Stimulated activated CD4-positive, alpha-beta T cell treated with anti-CD3 and anti-CD28 coated beads, Interleukin-2, amount 100 ng/mL, for 4 hours (primary cell): ENCODE results near the gene LIMK2.
"Not testable (repeated sequence)": the region's sequence is repeated elsewhere in the genome, so short reads cannot be mapped to it uniquely, and the experiment has no call there.

Source experiments
- DNase-seq: peaks from one replicate; pipeline ENCODE4 v3.0.0-alpha.2; 2020; ENCODE audit warnings: low read depth

LIMK2 gene

DNA sequence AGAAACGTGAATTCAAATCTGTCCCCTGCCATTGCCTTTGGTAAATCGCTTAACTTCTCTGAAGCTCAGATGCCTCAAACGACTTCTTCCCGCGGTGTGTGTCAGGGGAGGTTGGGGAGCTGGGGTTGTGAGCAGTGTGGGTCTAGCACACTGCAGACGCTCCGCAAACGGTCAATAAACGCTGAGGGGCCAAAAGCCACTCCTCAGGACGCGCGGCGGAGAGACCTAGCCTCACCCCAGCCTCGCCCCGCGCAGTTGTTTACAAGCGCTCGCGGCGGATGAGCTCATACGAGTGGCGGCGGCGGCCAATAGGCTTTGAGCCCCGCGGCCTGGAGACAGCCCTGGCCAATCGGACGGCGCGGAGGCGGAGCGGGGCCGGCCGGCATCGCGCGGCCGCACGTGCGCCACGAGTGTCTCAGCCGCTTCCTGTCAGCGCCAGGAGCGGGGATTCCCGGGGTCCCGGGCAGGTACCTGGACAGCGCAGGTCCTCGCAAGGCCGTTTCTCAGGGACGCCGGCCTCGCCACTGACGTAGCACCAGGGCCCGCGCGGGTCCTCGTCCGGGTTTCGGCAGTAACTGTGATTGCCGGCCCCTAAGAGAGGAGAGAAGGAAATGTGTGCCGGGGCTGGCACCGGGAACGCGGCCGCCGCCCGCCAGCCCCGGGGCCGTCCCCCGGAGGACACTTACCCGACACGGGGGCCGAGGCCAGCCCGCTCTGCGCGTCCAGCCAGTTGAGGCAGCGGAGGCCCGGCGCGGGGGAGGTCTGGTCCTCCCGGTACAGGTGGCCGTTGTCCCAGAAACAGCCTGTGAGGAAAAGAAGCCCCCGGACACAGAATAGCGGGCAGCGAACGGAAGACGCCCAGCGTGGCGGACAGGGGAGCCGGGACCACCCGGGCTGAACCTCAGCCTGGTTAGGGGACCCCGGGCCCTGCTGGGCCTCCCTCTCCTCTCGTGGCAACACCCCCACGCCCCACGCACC is 78.7 kb downstream of the LIMK2 start:
- peak; percentile 91 for DNase-seq

DNA sequence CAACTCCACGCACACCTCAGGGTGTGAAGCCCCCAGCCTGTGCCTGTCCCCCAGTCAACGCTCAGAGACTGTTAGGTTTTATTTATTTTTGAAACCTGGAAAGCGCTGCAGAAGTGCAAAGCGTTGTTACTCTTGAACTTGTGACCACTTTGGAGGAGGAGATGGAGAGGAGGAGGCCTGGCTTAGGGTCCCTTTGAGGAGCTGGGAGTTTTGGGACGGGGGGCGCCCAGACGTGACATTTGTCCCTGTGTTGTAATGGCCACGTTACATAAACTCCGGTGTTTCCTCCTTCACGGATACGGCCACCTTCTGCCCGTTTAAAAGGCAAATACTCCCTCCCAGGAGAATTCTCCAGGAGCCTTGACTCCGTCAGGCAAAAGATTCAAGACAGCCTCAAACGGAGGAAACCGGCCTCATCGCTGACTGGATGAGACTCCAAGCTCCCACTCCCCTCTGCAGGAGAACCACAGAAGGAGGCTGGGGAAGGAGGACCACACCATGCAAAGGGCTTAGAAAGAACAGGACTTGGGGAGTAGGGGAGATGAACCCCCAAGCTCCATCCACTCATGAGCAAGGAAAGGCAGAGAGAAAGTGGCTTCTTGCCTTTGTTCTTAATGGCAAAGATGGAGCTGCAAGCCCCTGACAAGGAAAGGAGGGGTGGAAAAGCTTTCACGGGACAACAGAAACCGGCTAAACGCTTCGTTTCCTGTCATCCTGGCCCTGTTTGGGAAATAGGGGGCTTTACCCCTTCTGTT is 79.6 kb downstream of the LIMK2 start:
- no peak for DNase-seq

DNA sequence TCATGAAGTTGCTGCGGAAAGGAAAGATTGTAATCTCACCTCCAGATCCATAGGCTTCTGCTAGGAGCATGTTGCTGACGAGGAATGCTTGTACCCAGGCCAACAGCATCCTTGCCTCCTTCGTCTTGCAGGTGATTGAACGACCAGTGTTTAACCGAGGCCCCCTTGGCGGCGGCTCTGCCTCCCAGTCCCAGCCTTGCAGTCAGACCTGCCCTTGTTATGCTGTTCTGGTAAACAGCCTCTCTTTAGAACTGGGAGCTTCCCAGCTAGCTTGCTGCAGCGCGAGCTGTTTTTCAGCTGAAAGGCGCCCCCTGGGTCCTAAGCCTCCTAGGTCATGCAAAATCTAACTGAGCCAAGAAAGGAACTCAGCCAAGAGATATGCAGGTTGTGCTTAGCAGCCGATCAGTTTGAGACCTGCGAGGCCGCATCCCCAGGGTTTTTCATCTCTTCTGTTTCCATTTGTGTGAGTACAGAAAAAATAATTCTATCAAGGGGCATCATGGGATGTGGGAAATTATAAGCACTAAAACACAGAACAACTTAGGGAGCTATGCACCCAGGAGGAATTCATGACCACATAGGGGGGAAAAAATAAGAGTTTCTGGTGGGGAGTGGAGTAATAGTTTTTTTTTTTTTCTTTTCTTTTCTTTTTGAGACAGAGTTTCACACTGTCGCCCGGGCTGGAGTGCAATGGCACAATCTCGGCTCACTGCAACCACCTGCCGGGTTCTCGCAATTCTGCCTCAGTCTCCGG is 80.3 kb downstream of the LIMK2 start, which contains the start of gene PIK3IP1:
Gene PIK3IP1, minus strand, starts transcription at position 253 of the 754 bp plus-strand sequence. Its CDS starts 144 bp downstream, at position 109.
- DNase-seq, result peak; percentile 78

DNA sequence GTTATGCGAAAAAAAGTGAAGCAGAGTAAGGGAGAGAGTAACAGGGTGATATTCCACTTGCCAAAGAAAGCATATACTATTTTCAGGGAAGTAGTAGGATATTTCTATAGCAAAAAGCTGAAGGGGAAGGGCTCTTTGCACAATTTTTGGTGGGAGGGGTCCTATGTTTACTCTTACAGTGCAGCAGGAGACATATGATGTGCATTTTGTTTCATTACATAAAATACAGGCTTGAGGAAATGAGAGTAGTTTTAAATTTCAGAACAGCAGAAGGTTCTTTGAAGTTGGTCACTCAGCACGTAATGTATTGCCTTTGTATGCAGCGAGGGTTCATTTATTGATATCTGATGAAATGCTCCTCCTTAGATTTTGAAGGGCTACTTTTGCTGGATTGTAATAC is 83.3 kb downstream of the LIMK2 start:
- no peak for DNase-seq

DNA sequence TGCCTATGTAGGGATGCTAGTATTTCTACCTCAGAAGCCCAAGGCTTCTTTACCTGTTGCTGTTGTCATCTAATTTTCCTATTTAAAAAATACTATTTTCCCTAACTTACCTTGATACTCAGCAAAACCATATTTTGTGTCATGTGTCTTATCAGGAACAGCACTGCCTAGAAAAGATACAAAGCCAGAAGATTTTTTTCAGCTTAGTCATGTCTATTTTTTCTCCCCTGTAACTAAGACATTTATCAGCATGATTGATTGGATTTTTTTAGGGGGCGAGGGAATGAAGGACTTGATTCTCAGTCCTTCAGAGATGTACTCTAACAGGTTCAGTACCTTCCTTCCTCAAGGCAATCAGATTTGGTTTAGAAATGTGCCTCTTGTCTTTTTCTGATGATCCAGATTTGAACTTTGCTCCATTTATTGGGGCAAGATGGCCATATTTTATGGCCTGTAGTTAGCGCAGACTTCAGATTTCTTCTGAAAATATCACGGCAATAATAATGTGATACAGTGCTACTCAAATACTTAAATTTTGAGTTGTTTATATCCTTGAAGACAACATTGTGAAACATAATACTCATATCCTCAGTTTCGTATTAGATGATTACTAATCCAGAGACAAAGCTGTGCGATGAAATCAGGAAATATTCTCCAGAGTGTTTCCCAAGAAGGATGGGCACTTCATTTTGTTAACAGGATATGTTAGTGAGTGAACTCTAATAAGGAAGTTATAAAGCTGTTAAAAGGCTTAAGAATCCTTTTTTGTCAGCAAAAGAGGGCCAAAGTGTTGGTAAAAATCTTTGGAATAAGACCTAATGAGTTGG is 83.9 kb downstream of the LIMK2 start:
- DNase-seq, result no peak

DNA sequence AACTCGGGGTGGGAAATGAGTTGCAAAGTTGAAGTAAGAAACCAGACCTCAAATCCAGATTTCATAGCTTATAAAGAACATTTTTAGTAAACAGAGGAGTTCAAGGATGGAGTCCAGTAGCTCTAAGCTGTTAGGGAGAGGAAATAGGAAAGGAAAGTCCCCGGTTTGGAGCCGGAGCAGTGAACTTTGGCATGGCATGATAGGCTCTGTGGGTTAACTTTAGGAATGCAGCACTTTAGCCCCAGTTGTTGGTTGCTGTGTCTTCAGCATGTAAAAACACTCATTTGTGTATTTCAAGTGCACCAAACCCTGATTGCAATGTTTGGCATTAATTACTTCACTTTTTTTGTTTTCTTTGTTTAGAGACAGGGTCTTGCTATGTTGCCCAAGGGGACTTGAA is 88.8 kb downstream of the LIMK2 start:
- no peak for DNase-seq

DNA sequence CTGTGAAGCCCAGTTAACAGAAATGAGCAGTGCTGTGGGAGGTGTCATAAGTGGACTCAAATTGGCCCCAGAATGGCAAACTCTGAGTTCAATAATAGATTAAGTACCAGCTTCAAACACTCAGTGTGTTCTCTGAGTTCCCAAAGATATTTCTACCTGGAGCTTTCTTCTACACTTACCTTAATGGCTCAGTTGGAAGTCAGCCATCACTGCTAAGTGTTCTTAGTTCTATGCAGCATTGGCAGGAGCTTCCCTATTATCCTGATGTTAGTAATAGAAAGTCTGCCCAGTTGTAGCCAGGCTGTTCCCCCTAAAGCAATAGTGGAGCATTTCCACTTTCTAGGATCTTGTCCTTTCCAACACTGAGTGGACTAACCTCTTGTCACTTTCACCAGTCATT is 89.9 kb downstream of the LIMK2 start:
- no peak for DNase-seq

DNA sequence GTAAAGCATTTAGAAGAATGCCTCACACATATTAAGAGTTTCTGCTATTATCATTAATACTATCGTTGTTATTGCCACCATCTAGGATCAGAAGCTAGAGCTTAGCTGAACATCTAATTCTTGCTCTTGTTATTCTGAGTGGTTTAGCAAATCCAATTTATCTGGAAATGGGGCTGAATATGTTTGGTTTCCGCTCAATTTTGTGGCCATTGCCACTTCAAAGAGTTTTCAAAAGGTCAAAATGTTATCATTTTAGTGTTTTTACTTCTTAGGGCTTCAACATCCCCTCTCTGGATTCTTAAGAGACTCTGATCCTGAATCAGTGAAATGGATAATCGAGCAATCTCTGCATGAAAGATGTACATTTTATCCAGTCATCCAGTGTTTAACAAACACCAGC is 90.4 kb downstream of the LIMK2 start:
- DNase-seq, result no peak

DNA sequence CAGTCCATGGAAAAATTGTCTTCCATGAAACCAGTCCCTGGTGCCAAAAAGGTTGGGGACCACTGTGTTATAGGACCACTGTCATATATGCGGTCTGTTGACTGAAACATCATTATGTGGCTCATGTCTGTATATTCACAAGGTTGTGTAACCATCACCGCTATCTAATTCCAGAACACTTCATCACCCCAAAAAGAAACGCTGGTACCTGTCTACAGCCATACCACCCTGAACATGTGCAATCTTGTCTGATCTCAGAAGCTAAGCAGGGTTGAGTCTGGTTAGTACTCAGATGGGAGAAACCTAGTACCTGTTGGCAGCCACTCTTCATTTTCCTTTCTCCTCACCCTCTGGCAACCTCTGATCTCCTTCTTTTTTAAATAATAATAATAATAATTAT is 93.1 kb downstream of the LIMK2 start:
- DNase-seq, result no peak

DNA sequence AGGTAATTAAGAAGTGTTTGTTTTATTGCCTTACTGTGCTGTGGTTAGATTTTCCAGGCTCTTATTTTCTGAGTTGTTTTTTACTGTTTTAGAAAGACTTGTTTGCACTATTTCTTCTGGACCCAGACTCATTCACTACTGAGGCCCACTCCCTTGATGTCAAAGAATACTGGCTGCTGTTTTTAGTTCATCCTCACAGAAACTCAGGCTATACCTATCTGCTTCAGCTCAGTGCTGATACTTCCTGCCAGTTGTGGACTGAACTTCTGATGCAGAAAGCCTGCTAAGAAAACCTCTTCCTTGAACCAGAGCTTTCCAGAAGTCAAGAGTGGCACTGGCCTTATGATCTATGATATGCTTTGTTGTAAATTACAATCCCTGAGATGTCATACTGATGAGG is 96.1 kb downstream of the LIMK2 start:
- DNase-seq, result no peak

DNA sequence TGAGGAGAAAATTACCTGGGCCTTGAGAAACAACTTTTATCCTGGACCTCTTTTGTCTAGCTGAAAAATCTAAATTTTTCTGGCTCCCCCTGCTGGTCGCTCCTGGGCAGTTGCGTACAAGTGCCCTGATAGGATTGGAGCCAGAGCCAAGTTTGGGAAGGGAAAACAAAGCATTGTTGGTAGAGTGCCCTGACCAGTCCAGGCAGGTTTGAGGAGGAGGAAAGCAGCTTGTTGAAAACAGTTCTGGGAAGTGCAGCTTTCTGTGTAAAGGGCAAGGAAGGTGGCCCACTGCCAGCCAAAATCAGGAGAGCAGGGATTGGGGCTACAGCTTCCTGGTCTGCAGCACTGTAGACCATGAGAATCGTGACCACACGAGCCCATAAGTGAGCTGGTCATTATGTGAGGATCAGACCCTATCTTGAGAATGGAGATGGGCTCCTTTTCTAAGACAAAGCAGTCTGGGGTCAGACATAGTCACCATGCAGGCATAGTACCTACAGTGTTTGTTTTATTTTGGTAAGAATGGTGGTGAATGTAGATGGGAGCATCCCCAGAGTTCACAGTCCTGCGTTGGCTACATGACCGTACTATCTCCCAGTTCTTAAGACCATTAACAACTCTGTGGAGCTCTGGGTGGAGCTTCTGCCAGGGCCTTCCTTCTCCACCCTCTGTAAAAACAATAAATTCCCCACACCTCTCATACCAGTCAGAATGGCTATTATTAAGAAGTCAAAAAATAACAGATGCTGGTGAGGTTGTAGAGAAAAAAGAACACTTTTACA is 101.5 kb downstream of the LIMK2 start:
- DNase-seq, result peak; percentile 39

DNA sequence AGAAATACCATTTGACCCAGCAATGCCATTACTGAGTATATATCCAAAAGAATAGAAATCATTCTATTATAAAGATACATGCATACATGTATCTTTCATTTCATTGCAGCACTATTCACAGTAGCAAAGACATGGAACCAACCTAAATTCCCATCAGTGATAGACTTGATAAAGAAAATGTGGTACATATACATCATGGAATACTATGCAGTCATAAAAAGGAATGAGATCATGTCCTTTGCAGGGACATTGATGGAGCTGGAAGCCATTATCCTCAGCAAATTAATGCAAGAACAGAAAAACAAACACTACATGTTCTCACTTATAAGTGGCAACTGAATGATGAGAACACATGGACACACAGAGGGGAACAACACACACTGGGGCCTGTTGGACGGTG is 102.1 kb downstream of the LIMK2 start:
- not testable (repeated sequence) for DNase-seq

DNA sequence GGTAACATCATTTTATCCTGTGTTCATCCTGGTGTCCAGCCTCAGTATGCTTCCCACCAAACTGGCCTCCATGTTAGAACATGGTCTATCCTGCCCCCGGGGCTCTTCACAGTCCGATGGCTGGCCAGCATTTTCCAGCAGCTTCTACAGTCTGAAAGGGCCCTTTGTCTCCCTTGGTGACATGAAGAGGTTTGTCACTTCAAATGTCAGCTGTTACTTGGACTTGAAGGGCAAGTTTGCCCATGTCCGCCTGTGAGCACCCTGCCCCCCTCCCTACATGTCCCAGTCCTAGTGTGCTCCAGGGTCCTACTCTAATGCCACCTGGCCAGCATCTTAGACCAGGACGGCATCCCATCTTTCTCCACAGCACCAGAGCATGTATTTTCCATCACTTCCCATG is 109.3 kb downstream of the LIMK2 start:
- DNase-seq, result no peak

DNA sequence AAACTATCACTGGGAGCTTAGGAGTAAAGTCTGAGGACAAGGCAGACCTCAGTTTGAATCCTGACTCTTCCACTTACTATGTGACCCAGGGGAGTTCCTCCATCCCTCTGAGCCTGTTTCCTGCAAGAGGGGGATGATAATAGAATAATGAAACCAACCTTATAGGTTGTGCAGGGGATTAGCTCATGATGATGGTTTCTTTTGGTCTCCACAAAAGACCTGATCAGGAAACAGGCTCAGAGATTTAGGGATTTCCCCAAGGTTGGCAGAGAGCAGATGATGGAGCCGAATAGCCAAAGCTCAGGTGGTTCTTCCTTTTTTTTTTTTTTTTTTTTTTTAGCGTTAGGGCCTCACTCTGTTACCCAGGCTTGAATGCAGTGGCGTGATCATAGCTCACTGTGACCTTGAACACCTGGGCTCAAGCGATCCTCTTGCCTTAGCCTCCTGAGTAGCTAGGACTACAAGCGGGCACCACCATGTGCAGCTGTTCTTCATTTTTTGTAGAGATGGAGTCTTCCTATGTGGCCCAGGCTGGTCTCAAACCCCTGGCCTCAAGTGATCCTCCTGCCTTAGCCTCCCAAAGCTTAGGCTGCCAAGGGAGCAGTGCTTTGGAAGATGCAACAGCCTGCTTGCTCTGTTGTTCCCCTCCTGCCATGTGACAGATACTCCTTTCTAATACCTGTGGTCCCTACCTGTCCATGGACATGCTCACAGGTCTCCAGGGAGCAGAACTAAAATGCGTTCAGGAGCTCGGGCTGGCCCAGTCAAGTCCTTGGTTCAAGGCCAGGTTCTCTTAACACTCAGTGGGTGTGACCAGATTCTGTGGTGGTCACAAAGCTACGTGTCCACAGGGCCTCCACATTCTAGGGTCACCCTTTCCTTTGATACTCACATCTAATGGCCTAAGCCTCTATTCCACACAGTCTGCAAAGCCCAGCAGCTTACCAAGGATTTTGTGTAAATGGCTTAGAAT is 111.8 kb downstream of the LIMK2 start:
- DNase-seq, result no peak

DNA sequence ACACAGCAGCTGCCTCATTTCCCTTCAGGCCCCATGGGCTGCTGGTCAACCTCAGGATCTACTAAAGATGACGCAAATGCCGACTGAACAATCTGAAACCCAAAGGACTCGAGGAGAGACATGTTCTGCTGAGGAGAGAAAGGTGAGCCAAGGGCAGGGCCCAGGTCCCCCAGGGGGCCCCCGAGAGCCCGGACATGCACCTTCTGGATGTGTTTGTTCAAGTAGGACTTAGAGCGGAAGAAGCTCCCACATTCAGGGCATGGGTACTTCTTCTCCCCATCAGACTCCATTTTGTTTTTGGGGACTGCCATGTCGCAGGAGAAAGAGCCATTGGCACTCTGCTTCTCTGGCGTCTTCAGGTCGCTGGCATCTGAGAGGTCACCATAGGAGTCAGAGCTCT is 114.8 kb downstream of the LIMK2 start:
- DNase-seq, result no peak

DNA sequence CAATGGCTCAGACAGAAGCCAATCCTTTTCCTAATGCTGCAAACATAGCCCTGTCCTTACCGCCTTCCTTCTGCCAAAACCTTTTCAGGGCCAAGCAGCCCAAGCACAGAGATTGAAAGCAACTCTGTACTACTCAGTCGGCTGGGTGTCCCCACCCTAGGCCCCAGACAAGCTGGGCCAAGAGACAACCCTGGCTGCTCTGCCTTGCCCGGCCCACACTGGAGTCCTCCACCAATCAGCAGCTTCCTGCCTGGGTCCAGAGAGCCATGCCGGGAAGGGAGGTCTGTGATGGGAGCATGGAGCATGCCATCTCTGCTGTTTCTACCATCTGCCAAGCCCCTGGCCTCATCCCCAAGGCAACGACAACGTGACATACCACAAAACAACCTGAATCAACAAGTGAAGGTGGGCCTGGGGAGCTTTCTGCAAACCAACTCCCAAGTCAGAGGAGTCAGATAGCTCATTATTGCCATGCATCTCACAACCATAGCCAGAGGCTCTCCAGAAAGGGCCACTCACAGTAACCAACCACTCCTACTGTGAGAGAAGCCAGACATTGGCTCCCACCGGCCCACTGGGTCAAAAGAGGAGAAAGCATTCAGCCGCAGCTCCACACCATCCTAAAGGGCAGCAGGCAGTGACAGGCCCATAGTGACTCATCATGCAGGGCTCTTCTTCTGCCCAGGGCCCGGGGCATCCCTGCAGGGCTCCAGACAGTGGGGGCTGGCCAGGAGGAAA is 115.9 kb downstream of the LIMK2 start:
- no peak for DNase-seq

DNA sequence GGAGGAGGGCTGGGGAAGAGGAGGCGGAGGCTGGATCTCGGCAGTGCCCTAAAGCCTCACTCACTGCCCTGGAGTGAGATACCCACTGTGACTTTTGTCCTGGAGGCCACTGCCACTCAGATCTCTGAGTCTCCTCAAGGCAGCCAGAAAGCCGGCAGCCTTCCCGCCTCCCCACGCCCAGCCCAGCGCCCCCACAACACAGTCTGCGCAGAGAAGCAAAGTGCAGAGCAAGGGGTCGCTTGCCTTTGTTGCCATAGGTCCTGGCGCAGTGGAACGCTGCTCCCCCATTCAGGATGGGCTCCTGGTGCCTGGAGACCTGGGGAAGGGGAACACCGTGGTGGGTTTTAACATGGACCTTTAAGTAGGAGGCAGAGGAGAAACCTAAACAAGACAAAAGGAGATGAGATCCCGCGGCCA is 116.5 kb downstream of the LIMK2 start:
- no peak for DNase-seq

DNA sequence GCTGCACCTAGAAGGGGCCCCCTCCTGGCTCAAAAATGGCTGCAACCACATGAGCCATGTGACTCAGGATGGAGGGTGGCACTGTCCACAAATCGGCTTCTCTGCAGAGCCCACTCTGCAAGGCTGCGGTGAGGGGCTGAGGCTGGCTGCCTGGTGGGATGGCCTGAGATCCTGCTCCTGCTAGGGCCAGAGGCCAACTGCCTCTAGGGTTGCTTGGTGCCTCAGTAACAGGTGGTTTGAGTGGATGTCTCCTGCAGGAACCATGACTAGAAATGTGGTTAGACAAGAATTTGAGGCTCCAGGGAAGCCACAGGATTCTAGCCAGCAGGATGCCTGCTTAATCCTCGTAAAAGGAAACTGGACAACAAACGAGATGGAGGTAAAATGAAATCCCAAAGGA is 116.9 kb downstream of the LIMK2 start:
- DNase-seq, result no peak
